Stimulated activated CD8-positive, alpha-beta memory T cell treated with anti-CD3 and anti-CD28 coated beads, Interleukin-4, amount 100 ng/mL, for 1 hour (primary cell): Measurements from ENCODE around the gene ATXN7L3B.

Source experiments
- DNase-seq, 2 donors: peaks; one replicate each; pipeline ENCODE4 v3.0.0-alpha.2; 2020; ENCODE audit warnings: low read depth in 2 of 2, low spot score in 1 of 2

Gene ATXN7L3B

DNA sequence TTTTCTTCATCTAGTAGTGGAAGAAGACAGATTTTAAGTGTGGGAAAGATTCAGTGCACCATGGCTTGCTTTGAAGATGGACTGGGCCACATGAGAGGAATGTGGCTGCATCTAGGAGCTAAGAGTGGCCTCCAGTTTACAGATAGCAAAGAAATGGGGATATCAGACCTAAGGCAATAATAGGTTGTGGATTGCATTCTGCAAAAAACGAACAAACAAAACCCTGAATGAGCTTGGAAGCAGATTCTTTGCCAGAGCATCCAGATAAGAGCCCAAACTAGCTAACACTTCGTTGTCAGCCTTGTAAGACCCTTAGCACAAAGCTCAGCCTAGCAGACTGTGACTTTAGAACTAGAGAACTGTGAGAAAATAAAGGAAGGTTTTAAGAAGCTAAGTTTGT is 9.6 kb downstream of the ATXN7L3B start:
- no peak for DNase-seq

DNA sequence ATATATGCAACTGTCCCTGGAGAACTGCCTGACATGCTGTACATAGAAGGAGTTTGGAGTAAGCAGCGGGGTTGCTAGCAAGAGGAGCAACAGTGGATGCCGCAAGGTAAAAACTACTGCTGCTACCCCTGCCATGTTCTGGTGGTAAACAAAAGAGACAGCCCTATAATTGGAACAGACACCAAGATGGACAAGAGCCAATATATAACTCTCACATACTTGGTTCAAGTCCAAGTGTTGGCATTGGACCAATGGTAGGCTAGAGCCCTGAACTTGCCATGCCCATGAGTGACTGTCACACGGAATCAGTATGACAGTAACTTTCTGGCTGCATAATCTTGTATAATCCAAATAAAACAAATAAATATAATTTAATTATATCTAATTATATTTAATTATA is 13.7 kb downstream of the ATXN7L3B start:
- DNase-seq = no peak

DNA sequence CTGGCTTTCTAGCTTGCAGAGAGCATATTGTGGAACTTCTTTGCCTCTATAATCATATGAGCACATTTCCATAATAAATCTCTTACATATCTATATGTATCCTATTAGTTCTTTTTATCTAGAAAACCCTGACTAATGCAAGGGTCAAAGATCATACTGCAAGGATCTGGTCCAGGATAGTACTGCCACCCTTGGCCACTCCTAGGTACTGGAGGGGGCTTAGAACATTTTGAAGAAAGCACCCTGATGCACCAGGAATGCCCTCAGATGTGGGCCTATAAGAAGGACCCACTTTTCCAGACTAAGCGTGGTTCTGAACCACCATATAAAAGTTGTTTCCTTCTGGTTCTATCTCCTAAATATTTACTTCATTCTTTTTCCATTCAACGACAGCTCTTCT is 14.6 kb downstream of the ATXN7L3B start:
- no peak for DNase-seq

DNA sequence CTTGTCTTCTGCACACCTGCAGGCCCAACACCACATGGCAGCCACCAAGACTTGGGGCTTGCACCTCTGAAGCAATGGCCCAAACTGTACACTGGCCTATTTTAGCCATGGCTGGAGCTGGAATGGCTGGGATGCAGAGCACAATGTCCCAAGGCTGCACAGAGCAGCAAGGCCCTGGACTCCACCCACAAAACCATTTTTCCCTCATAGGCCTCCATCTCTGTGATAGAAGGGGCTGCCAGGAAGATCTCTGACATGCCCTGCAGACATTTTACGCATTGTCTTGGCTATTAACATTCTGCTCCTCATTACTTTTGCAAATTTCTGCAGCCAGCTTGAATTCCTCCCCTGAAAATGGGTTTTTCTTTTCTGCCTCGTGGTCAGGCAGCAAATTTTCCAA is 22.1 kb downstream of the ATXN7L3B start:
- DNase-seq = no peak

DNA sequence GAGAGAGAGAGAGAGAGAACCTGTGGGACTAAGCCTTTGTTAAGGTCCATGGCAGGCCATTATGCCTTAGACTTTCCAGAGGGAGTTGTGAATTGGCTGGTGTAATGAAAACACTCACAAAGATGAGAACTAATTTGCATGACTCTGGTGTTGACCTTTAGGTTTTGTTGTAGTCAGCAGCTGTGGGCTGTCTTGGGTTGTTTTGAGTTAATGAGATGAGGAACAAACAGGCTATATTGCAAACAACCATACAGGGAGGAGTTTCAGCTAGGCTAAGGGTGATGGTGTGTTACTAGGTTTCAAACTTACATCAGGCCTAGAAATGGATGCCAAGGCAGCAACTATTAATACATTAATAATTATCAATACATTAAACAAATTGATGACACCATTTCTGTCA is 26.3 kb downstream of the ATXN7L3B start:
- no peak for DNase-seq

DNA sequence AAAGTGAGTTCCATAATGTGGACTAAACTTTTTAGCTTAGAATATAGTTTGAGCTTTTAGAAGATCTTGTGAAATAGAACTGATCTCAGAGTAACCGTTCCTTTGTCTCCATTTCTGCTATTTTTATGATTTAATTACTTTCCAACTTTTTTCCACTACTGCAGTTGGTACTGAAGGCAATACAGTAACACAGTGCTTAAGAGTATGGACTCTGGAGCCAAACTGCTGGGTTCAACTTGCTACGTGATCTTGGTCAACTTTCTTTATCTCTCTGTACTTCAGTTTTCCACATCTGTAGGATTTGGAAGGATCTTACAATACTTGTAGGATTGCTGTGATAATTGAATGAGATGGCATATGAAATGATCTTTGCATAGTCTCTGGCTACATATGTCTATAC is 40.9 kb downstream of the ATXN7L3B start:
- DNase-seq = no peak

GRCh38 chr12:74579446-74579845 is 41.8 kb downstream of the ATXN7L3B start:
- DNase-seq = no peak

DNA sequence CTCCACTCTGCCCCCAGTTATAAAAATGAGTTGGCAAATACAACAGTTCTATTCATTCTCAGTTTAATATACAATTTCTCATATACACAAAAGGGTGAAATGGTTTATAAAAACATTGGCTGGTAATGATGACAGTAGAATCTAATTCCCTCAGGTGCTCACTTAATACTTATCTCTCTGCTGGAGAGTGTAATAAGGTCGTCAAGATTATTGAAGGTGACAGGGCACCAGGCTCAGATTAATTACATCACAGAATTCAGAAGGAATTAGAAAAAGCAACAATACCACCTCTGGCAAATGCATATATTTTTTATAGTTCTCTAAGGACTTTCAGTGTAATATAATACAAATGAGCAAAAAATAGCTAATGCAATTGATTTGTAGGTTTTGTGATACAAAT is 42.3 kb downstream of the ATXN7L3B start:
- no peak for DNase-seq

DNA sequence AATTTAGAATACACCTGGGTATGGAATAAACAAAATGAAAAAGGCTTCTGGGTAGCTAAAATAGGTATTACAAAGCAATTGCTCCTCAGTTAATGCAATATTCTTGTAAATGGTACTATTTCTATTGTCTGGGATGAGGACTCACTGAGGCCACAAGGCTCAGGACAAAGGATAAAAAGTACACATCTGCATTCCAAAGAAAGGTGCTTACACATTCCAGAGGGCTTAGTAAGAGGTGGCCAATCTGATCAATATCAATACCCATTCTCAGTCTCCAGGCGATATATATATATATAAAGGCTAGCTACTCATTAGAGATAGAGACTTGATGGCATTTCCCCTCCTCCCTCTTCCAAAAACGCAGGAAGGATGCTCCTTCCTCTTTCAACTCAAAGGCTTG is 43.8 kb downstream of the ATXN7L3B start:
- DNase-seq = no peak

DNA sequence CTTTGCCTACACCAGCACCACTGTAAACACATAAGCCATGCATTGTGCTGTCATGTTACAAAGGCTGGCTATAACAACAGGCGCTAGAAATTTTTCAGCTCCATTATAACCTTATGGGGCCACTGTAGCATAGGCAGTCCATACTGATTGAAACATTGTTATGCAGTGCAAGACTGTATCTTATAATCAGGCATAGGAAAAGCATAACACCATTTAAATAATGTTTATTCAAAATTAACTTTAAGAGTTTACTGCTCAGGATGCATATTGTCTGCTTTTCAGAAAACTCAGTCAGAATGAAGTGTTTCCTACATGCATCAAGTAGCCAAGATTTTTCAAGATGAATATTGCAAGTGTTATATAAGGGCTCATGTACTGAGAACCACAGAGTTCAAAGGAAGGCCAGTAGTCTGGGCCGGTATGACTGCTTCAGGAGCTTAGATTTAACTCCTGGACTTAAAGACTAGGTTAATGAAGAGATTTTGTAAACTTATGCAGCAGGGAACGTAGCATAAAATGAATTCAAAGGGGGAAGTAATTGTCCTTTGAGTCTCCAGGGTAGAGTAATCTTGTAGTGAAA is 46.9 kb downstream of the ATXN7L3B start:
- no peak for DNase-seq

GRCh38 chr12:74586251-74586650 is 48.6 kb downstream of the ATXN7L3B start:
- DNase-seq = no peak
